ENCODE results near the gene NVL.
"Not testable (repeated sequence)": the region's sequence is repeated elsewhere in the genome, so short reads cannot be mapped to it uniquely, and the experiment has no call there.

NVL gene

DNA sequence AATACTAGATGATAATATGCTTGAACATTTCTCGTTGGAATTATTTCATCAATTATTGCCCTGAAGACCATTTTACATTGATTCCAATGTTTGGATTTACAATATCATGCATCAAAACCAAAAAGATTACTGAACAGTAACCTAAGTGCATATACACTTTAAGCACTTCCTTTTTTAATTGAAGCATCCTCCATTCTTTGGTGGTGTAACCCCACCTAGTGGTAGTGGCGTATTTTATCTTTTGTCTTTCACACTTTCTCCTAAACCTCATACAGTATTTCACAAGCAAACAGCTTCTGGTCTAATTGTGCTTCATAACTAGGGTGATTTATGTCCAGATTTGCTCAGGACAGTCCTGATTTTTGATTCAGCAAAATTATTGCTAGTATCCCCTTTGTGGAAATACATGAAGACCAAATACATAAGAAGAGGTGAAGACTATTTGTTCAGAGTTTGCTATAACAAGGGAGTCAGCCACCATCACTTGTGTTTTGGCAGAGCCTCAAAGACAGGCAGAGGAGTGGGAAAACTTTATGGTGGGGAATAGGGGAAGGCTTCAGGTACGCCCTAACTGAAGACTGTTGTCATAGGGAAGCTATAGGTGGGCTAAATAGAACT is 3.4 kb upstream of the NVL start:
- Histone ChIP-seq H3K36me3 (ENCODE audit: insufficient read depth, low read length) (no peaks in the 10 kb centered on the region), H3K27me3 (ENCODE audit: control insufficient read depth in 1 of 2, insufficient read depth in 2 of 2, low read length in 2 of 2) (no peaks in the 10 kb centered on the region), H3K9ac (ENCODE audit: low read length) (no peak overlapping the region), H3K4me3 (ENCODE audit: low read depth in 1 of 2, low read length in 2 of 2) (no peak overlapping the region), H3K9me3 (ENCODE audit: low read length) (no peaks in the 10 kb centered on the region), H3K4me1 (ENCODE audit: insufficient read depth, low read length) (peaks cover 10% of the 10 kb centered on the region), H3K27ac (ENCODE audit: low read depth, low read length) (no peak overlapping the region)

- Histone ChIP-seq H3K4me3 (ENCODE audit: low read depth in 1 of 2, low read length in 2 of 2) (no peak overlapping the region), H3K27me3 (ENCODE audit: control insufficient read depth in 1 of 2, insufficient read depth in 2 of 2, low read length in 2 of 2) (no peaks in the 10 kb centered on the region), H3K36me3 (ENCODE audit: insufficient read depth, low read length) (no peaks in the 10 kb centered on the region), H3K4me1 (ENCODE audit: insufficient read depth, low read length) (peaks cover 14% of the 10 kb centered on the region), H3K9me3 (ENCODE audit: low read length) (no peaks in the 10 kb centered on the region), H3K9ac (ENCODE audit: low read length) (no peak overlapping the region), H3K27ac (ENCODE audit: low read depth, low read length) (no peak overlapping the region)
These were observed 1.9 kb upstream of the NVL start for GRCh38 chr1:224331824-224332223.

GRCh38 chr1:224331326-224331725 is 1.4 kb upstream of the NVL start:
- Histone ChIP-seq H3K4me3 (ENCODE audit: low read depth in 1 of 2, low read length in 2 of 2) (no peak overlapping the region), H3K9ac (ENCODE audit: low read length) (no peak overlapping the region), H3K27ac (ENCODE audit: low read depth, low read length) (no peak overlapping the region), H3K36me3 (ENCODE audit: insufficient read depth, low read length) (no peaks in the 10 kb centered on the region), H3K4me1 (ENCODE audit: insufficient read depth, low read length) (peaks cover 14% of the 10 kb centered on the region), H3K27me3 (ENCODE audit: control insufficient read depth in 1 of 2, insufficient read depth in 2 of 2, low read length in 2 of 2) (no peaks in the 10 kb centered on the region), H3K9me3 (ENCODE audit: low read length) (no peaks in the 10 kb centered on the region)

- Histone ChIP-seq H3K4me1 (ENCODE audit: insufficient read depth, low read length) (peaks cover 14% of the 10 kb centered on the region), H3K9me3 (ENCODE audit: low read length) (no peaks in the 10 kb centered on the region), H3K4me3 (ENCODE audit: low read depth in 1 of 2, low read length in 2 of 2) (peak overlapping the region; percentile 81 to 82), H3K36me3 (ENCODE audit: insufficient read depth, low read length) (no peaks in the 10 kb centered on the region), H3K27ac (ENCODE audit: low read depth, low read length) (peak overlapping the region; percentile 66), H3K9ac (ENCODE audit: low read length) (peak overlapping the region; percentile 76), H3K27me3 (ENCODE audit: control insufficient read depth in 1 of 2, insufficient read depth in 2 of 2, low read length in 2 of 2) (no peaks in the 10 kb centered on the region)
These were observed 509 bp downstream of the NVL start for GRCh38 chr1:224329484-224329841.

DNA sequence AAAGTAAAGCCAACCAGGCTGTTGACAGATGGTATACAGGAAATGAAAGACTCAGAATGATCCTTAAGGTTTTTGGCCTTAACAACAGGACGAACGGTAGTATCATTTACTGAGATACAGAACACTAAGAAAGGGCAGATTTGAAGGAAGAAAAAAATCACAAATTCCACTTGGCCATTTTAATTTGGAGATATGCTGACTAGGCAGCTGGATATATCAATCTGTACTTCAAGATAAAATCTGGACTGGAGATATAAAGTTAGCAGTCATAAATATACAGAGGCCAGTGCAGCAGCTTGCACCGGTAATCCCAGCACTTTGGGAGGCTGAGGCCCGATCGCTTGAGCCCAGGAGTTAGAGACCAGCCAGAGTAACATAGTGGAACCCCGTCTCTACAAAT is 1.3 kb downstream of the NVL start:
- Histone ChIP-seq H3K4me3 (ENCODE audit: low read depth in 1 of 2, low read length in 2 of 2) (peak overlapping the region in 1 of 2 donors; percentile 81), H3K4me1 (ENCODE audit: insufficient read depth, low read length) (peaks cover 14% of the 10 kb centered on the region), H3K27me3 (ENCODE audit: control insufficient read depth in 1 of 2, insufficient read depth in 2 of 2, low read length in 2 of 2) (no peaks in the 10 kb centered on the region), H3K36me3 (ENCODE audit: insufficient read depth, low read length) (no peaks in the 10 kb centered on the region), H3K9ac (ENCODE audit: low read length) (no peak overlapping the region), H3K9me3 (ENCODE audit: low read length) (no peaks in the 10 kb centered on the region), H3K27ac (ENCODE audit: low read depth, low read length) (no peak overlapping the region)

- H3K36me3 ChIP-seq (ENCODE audit: insufficient read depth, low read length), result no peaks in the 10 kb centered on the region
- no peaks in the 10 kb centered on the region for H3K9me3 ChIP-seq (ENCODE audit: low read length)
- H3K4me3 ChIP-seq (ENCODE audit: low read depth in 1 of 2, low read length in 2 of 2), result no peak overlapping the region
- H3K27ac ChIP-seq (ENCODE audit: low read depth, low read length), result no peak overlapping the region
- H3K27me3 ChIP-seq (ENCODE audit: control insufficient read depth in 1 of 2, insufficient read depth in 2 of 2, low read length in 2 of 2), result no peaks in the 10 kb centered on the region
- H3K4me1 ChIP-seq (ENCODE audit: insufficient read depth, low read length), result peaks cover 11% of the 10 kb centered on the region
- no peak overlapping the region for H3K9ac ChIP-seq (ENCODE audit: low read length)
These were observed 4.0 kb downstream of the NVL start for GRCh38 chr1:224325959-224326358.

GRCh38 chr1:224321706-224322105 is 8.3 kb downstream of the NVL start:
- no peak overlapping the region for H3K4me3 ChIP-seq (ENCODE audit: low read depth in 1 of 2, low read length in 2 of 2)
- no peaks in the 10 kb centered on the region for H3K36me3 ChIP-seq (ENCODE audit: insufficient read depth, low read length)
- no peaks in the 10 kb centered on the region for H3K27me3 ChIP-seq (ENCODE audit: control insufficient read depth in 1 of 2, insufficient read depth in 2 of 2, low read length in 2 of 2)
- no peaks in the 10 kb centered on the region for H3K9me3 ChIP-seq (ENCODE audit: low read length)
- H3K27ac ChIP-seq (ENCODE audit: low read depth, low read length), result no peak overlapping the region
- no peak overlapping the region for H3K9ac ChIP-seq (ENCODE audit: low read length)
- no peaks in the 10 kb centered on the region for H3K4me1 ChIP-seq (ENCODE audit: insufficient read depth, low read length)

- Histone ChIP-seq H3K27ac (ENCODE audit: low read depth, low read length) (no peak overlapping the region), H3K9ac (ENCODE audit: low read length) (no peak overlapping the region), H3K27me3 (ENCODE audit: control insufficient read depth in 1 of 2, insufficient read depth in 2 of 2, low read length in 2 of 2) (no peaks in the 10 kb centered on the region), H3K4me1 (ENCODE audit: insufficient read depth, low read length) (no peaks in the 10 kb centered on the region), H3K4me3 (ENCODE audit: low read depth in 1 of 2, low read length in 2 of 2) (no peak overlapping the region), H3K36me3 (ENCODE audit: insufficient read depth, low read length) (peaks cover 14% of the 10 kb centered on the region), H3K9me3 (ENCODE audit: low read length) (no peaks in the 10 kb centered on the region)
These were observed 12.5 kb downstream of the NVL start for GRCh38 chr1:224317383-224318045.

GRCh38 chr1:224312025-224312424 is 17.9 kb downstream of the NVL start:
- Histone ChIP-seq H3K27ac (ENCODE audit: low read depth, low read length) (no peak overlapping the region), H3K4me3 (ENCODE audit: low read depth in 1 of 2, low read length in 2 of 2) (no peak overlapping the region), H3K4me1 (ENCODE audit: insufficient read depth, low read length) (no peaks in the 10 kb centered on the region), H3K27me3 (ENCODE audit: control insufficient read depth in 1 of 2, insufficient read depth in 2 of 2, low read length in 2 of 2) (no peaks in the 10 kb centered on the region), H3K9me3 (ENCODE audit: low read length) (no peaks in the 10 kb centered on the region), H3K36me3 (ENCODE audit: insufficient read depth, low read length) (peaks cover 35% of the 10 kb centered on the region), H3K9ac (ENCODE audit: low read length) (no peak overlapping the region)

DNA sequence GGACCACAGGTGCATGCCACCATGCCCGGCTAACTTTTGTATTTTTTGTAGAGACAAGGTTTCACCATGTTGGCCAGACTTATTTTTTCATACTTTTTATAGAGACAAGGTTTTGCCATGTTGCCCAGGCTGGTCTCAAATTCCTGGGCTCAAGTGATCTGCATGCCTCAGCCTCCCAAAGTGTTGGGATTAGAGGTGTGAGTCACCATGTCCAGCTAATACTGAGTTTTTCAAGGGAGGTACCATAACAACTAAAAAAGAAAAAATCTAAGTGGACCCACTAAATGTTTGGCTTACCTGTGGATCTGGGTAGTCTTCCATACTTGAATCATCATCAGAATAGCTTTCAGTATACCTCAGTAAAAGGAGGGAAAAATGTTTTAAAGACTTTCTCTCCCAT is 18.5 kb downstream of the NVL start:
- not testable (repeated sequence) for H3K27ac ChIP-seq (ENCODE audit: low read depth, low read length); H3K9ac ChIP-seq (ENCODE audit: low read length); H3K9me3 ChIP-seq (ENCODE audit: low read length); H3K27me3 ChIP-seq (ENCODE audit: control insufficient read depth in 1 of 2, insufficient read depth in 2 of 2, low read length in 2 of 2); H3K4me1 ChIP-seq (ENCODE audit: insufficient read depth, low read length); H3K4me3 ChIP-seq (ENCODE audit: low read depth in 1 of 2, low read length in 2 of 2)
- H3K36me3 ChIP-seq (ENCODE audit: insufficient read depth, low read length), result peaks cover 39% of the 10 kb centered on the region

- H3K4me3 ChIP-seq (ENCODE audit: low read depth in 1 of 2, low read length in 2 of 2), result no peak overlapping the region
- H3K36me3 ChIP-seq (ENCODE audit: insufficient read depth, low read length), result peaks cover 38% of the 10 kb centered on the region
- no peak overlapping the region for H3K9ac ChIP-seq (ENCODE audit: low read length)
- H3K27me3 ChIP-seq (ENCODE audit: control insufficient read depth in 1 of 2, insufficient read depth in 2 of 2, low read length in 2 of 2), result no peaks in the 10 kb centered on the region
- no peaks in the 10 kb centered on the region for H3K9me3 ChIP-seq (ENCODE audit: low read length)
- no peaks in the 10 kb centered on the region for H3K4me1 ChIP-seq (ENCODE audit: insufficient read depth, low read length)
- no peak overlapping the region for H3K27ac ChIP-seq (ENCODE audit: low read depth, low read length)
These were observed 21.9 kb downstream of the NVL start for GRCh38 chr1:224308064-224308463.

- Histone ChIP-seq H3K27me3 (ENCODE audit: control insufficient read depth in 1 of 2, insufficient read depth in 2 of 2, low read length in 2 of 2) (no peaks in the 10 kb centered on the region), H3K36me3 (ENCODE audit: insufficient read depth, low read length) (peaks cover 57% of the 10 kb centered on the region), H3K9me3 (ENCODE audit: low read length) (no peaks in the 10 kb centered on the region), H3K4me3 (ENCODE audit: low read depth in 1 of 2, low read length in 2 of 2) (no peak overlapping the region), H3K27ac (ENCODE audit: low read depth, low read length) (no peak overlapping the region), H3K4me1 (ENCODE audit: insufficient read depth, low read length) (no peaks in the 10 kb centered on the region), H3K9ac (ENCODE audit: low read length) (no peak overlapping the region)
These were observed 25.2 kb downstream of the NVL start for GRCh38 chr1:224304767-224305166.
